Neural progenitor cell (in vitro differentiated cells): ENCODE results near the gene PKD1L1. TPM values are rescaled to one million over a fixed set of nuclear protein-coding genes. Genes with fewer than 3 reads are reported as not detected.

Source experiments
- DNase-seq: peaks from one replicate; pipeline ENCODE4 v3.0.0-alpha.2; 2016; ENCODE audit warnings: low spot score
- H2AFZ ChIP-seq: fragments of 200-600 bp; sonication (generic); replicated peaks from 2 replicates; pipeline ENCODE4 v1.6.1; 2016; ENCODE audit warnings: antibody characterized with exemption
- H3F3A ChIP-seq: fragments of 200-600 bp; sonication (generic); 2 replicates; pipeline ENCODE4 v1.6.1; 2016; ENCODE audit warnings: antibody characterized with exemption, low read depth
- H3K27ac ChIP-seq: fragments of 200-600 bp; sonication (generic); 2 replicates; pipeline ENCODE4 v1.5.1; 2016; ENCODE audit warnings: mild to moderate bottlenecking
- H3K27me3 ChIP-seq: fragments of 200-600 bp; sonication (generic); 2 replicates; pipeline ENCODE4 v1.6.1; 2016; ENCODE audit warnings: mild to moderate bottlenecking, moderate library complexity
- H3K36me3 ChIP-seq: fragments of 200-600 bp; sonication (generic); 2 replicates; pipeline ENCODE4 v1.5.1; 2016
- H3K4me1 ChIP-seq: fragments of 200-600 bp; sonication (generic); 2 replicates; pipeline ENCODE4 v1.6.1; 2016; ENCODE audit warnings: mixed run types
- H3K4me2 ChIP-seq: fragments of 200-600 bp; sonication (generic); 2 replicates; pipeline ENCODE4 v1.6.1; 2016
- H3K4me3 ChIP-seq: fragments of 200-600 bp; sonication (generic); 2 replicates; pipeline ENCODE4 v1.5.1; 2016
- H3K79me2 ChIP-seq: fragments of 200-600 bp; sonication (generic); 2 replicates; pipeline ENCODE4 v1.6.1; 2016; ENCODE audit warnings: low read depth
- H3K9ac ChIP-seq: fragments of 200-600 bp; sonication (generic); 2 replicates; pipeline ENCODE4 v1.6.1; 2016
- H3K9me3 ChIP-seq: fragments of 200-600 bp; sonication (generic); 2 replicates; pipeline ENCODE4 v1.5.1; 2016; ENCODE audit warnings: low read depth
- H4K20me1 ChIP-seq: fragments of 200-600 bp; sonication (generic); 2 replicates; pipeline ENCODE4 v1.6.1; 2016; ENCODE audit warnings: low read depth
- H3K27ac Mint-ChIP-seq: 3 replicates; pipeline ENCODE4 v1.8.0; 2021; ENCODE audit warnings: mixed read lengths
- H3K27me3 Mint-ChIP-seq: 2 replicates; pipeline ENCODE4 v1.8.0; 2022; ENCODE audit warnings: low read depth, mild to moderate bottlenecking, inconsistent platforms, moderate library complexity, mixed read lengths; ENCODE audit not compliant: insufficient read depth
- H3K36me3 Mint-ChIP-seq: 3 replicates; pipeline ENCODE4 v1.8.0; 2021; ENCODE audit warnings: mixed read lengths
- H3K4me1 Mint-ChIP-seq: 3 replicates; pipeline ENCODE4 v1.8.0; 2021; ENCODE audit warnings: mixed read lengths
- H3K4me3 Mint-ChIP-seq: 3 replicates; pipeline ENCODE4 v1.8.0; 2021; ENCODE audit warnings: mild to moderate bottlenecking, moderate library complexity, mixed read lengths
- H3K9me3 Mint-ChIP-seq: 3 replicates; pipeline ENCODE4 v1.8.0; 2020; ENCODE audit warnings: mixed read lengths
- CTCF ChIP-seq: fragments of 200-600 bp; sonication (generic); IDR thresholded peaks from 2 replicates; pipeline ENCODE4 v1.5.1; 2017; ENCODE audit warnings: antibody characterized with exemption, mild to moderate bottlenecking
- EZH2 ChIP-seq: fragments of 200-600 bp; sonication (generic); IDR thresholded peaks from 2 replicates; pipeline ENCODE4 v1.6.1; 2017; ENCODE audit warnings: antibody characterized with exemption, mild to moderate bottlenecking, moderate library complexity
- EZH2phosphoT487 ChIP-seq: fragments of 200-600 bp; sonication (generic); IDR thresholded peaks from 2 replicates; pipeline ENCODE4 v1.6.1; 2017; ENCODE audit warnings: antibody characterized with exemption
- total RNA-seq: library from RNA; depleted of rRNA; stranded (reverse); fragments of >200 nt; gene quantifications from 2 replicates; pipeline ENCODE4 v1.2.3, GENCODE V29; 2015; ENCODE audit warnings: low replicate concordance

The PKD1L1 gene
- total RNA-seq, 1 donor from 2014 or later, result 0.07 TPM

GRCh38 chr7:47905076-47905920 lies 43.0 kb downstream of the PKD1L1 start:
- Mint-ChIP-seq H3K9me3 (peaks cover 2% of the 10 kb centered on the region), H3K4me3 (peak overlapping the region; percentile 52), H3K27me3 (peaks cover 21% of the 10 kb centered on the region), H3K36me3 (no peaks in the 10 kb centered on the region), H3K27ac (peak overlapping the region; percentile 14), H3K4me1 (peaks cover 86% of the 10 kb centered on the region)
- Histone ChIP-seq H4K20me1 (no peaks in the 10 kb centered on the region), H3K4me3 (no peak overlapping the region), H3K27ac (no peak overlapping the region), H3K4me2 (peak overlapping the region; percentile 60), H3K9me3 (no peaks in the 10 kb centered on the region), H3K79me2 (no peaks in the 10 kb centered on the region), H3K9ac (no peak overlapping the region), H3K4me1 (peaks cover 41% of the 10 kb centered on the region), H3K27me3 (no peaks in the 10 kb centered on the region), H2AFZ (no peak overlapping the region), H3K36me3 (no peaks in the 10 kb centered on the region), H3F3A (peaks cover 39% of the 10 kb centered on the region)
- DNase-seq, result peak; percentile 85
- TF ChIP-seq EZH2phosphoT487 (no peak), CTCF (no peak), EZH2 (no peak)

GRCh38 chr7:47902013-47902412 lies 46.3 kb downstream of the PKD1L1 start:
- no peaks in the 10 kb centered on the region for H3K9me3 ChIP-seq
- peak overlapping the region; percentile 51 for H3K27ac ChIP-seq
- Mint-ChIP-seq H3K36me3 (no peaks in the 10 kb centered on the region), H3K4me1 (peaks cover 66% of the 10 kb centered on the region), H3K4me3 (peak overlapping the region; percentile 9), H3K27ac (peak overlapping the region; percentile 76), H3K9me3 (peaks cover 2% of the 10 kb centered on the region), H3K27me3 (peaks cover 22% of the 10 kb centered on the region)
- no peaks in the 10 kb centered on the region for H3K27me3 ChIP-seq
- H3K4me2 ChIP-seq, result no peak overlapping the region
- DNase-seq, result no peak
- H4K20me1 ChIP-seq, result no peaks in the 10 kb centered on the region
- TF ChIP-seq EZH2phosphoT487 (no peak), EZH2 (no peak), CTCF (no peak)
- H2AFZ ChIP-seq, result peak overlapping the region; percentile 14
- no peak overlapping the region for H3K4me3 ChIP-seq
- H3K79me2 ChIP-seq, result no peaks in the 10 kb centered on the region
- H3K9ac ChIP-seq, result no peak overlapping the region
- peaks cover 41% of the 10 kb centered on the region for H3K4me1 ChIP-seq
- peaks cover 32% of the 10 kb centered on the region for H3F3A ChIP-seq
- no peaks in the 10 kb centered on the region for H3K36me3 ChIP-seq

GRCh38 chr7:47901542-47901941 lies 46.7 kb downstream of the PKD1L1 start:
- no peak for TF ChIP-seq EZH2phosphoT487
- TF ChIP-seq EZH2, result no peak
- TF ChIP-seq CTCF, result no peak
- Histone ChIP-seq H3K4me3 (no peak overlapping the region), H3K4me1 (peaks cover 46% of the 10 kb centered on the region), H3K9ac (no peak overlapping the region), H3F3A (peaks cover 28% of the 10 kb centered on the region), H3K9me3 (no peaks in the 10 kb centered on the region), H3K4me2 (peak overlapping the region; percentile 33), H3K27me3 (no peaks in the 10 kb centered on the region), H3K79me2 (no peaks in the 10 kb centered on the region), H3K27ac (peak overlapping the region; percentile 51), H3K36me3 (no peaks in the 10 kb centered on the region), H2AFZ (peak overlapping the region; percentile 14), H4K20me1 (no peaks in the 10 kb centered on the region)
- H3K27me3 Mint-ChIP-seq, result peaks cover 25% of the 10 kb centered on the region
- H3K36me3 Mint-ChIP-seq, result no peaks in the 10 kb centered on the region
- H3K9me3 Mint-ChIP-seq, result peaks cover 2% of the 10 kb centered on the region
- peak; percentile 41 for DNase-seq
- H3K27ac Mint-ChIP-seq, result peak overlapping the region; percentile 30
- H3K4me3 Mint-ChIP-seq, result peak overlapping the region; percentile 9
- H3K4me1 Mint-ChIP-seq, result peaks cover 67% of the 10 kb centered on the region
